Measurements from ENCODE around the gene FOXP3. TPM values are rescaled to one million over a fixed set of nuclear protein-coding genes. Genes with fewer than 3 reads are reported as not detected.

Gene FOXP3
- total and polyA plus RNA-seq, 2 donors (not counting 3 experiments of a cell fraction or from before 2014, with no cell fraction given), result 0.06 TPM; not detected in 1

GRCh38 chrX:49272421-49272820, 7.9 kb upstream of the FOXP3 start:
- intact Hi-C loops (cut with micrococcal nuclease), result no loop called here
- no TSS peak for BruUV-seq (replicated peaks)
- dilution Hi-C loops (cut with MboI; ENCODE audit: extremely low pct_ligation_motif_present, low sequenced_read_pairs), result no loop called here
- Histone ChIP-seq H3K9ac (replicated peaks; ENCODE audit: extremely low read depth, insufficient read depth, low read length) (no peak overlapping the region), H2AFZ (ENCODE audit: low read depth, low read length) (no peak overlapping the region), H3K9me1 (replicated peaks; ENCODE audit: control insufficient read depth, extremely low read depth, insufficient read depth, low read length) (no peaks in the 10 kb centered on the region), H3K27me3 (ENCODE audit: control insufficient read depth in 2 of 2, insufficient read depth in 2 of 2, low read length in 2 of 2) (no peaks in the 10 kb centered on the region), H3K27ac (ENCODE audit: insufficient read depth, low read depth, low read length) (no peak overlapping the region), H3K4me1 (ENCODE audit: control insufficient read depth, extremely low read depth, insufficient read depth, low read length) (no peaks in the 10 kb centered on the region), H3K36me3 (ENCODE audit: control insufficient read depth in 2 of 2, extremely low read depth in 1 of 2, insufficient read depth in 2 of 2, low read length in 2 of 2) (no peaks in the 10 kb centered on the region), H3K9me3 (replicated peaks; ENCODE audit: control insufficient read depth, insufficient read depth, low read length) (no peaks in the 10 kb centered on the region), H3K79me2 (ENCODE audit: control insufficient read depth, insufficient read depth, low read length) (peaks cover 17% of the 10 kb centered on the region), H4K20me1 (replicated peaks; ENCODE audit: control insufficient read depth, extremely low read depth, insufficient read depth, low read length) (no peaks in the 10 kb centered on the region), H3K4me2 (ENCODE audit: insufficient read depth, low read length) (no peak overlapping the region), H3K4me3 (replicated peaks in 1 of 3; ENCODE audit: insufficient read depth in 1 of 3, low read depth in 1 of 3, low read length in 3 of 3) (no peak overlapping the region)
- FAIRE-seq (no peak), DNase-seq (ENCODE audit: low read depth, low spot score) (no peak)
- CTCF ChIA-PET, result no interaction called here
- POLR2A ChIA-PET, result no interaction called here
- no peak for TF ChIP-seq POLR2A (IDR thresholded peaks at IDR 0.05; ENCODE audit: low read depth, low read length)
- TF ChIP-seq MYC (IDR thresholded peaks at IDR 0.05; ENCODE audit: low read depth, low read length), result no peak
- no peak for TF ChIP-seq GATA2 (IDR thresholded peaks at IDR 0.05; ENCODE audit: insufficient read depth, insufficient read length, low read depth, low read length)
- no peak for TF ChIP-seq EZH2 (IDR thresholded peaks at IDR 0.05; ENCODE audit: borderline replicate concordance, low read depth, low read length, severe bottlenecking)
- no peak for TF ChIP-seq MAX (IDR thresholded peaks at IDR 0.05; ENCODE audit: insufficient read depth, insufficient read length)
- no peak for TF ChIP-seq POLR2AphosphoS5 (IDR thresholded peaks at IDR 0.05; ENCODE audit: insufficient read depth, low read depth, low read length)
- TF ChIP-seq FOS (IDR thresholded peaks at IDR 0.05; ENCODE audit: borderline replicate concordance, insufficient read depth, low read length), result no peak
- no peak for TF ChIP-seq JUN (IDR thresholded peaks at IDR 0.05; ENCODE audit: borderline replicate concordance, insufficient read depth, insufficient read length, low read depth)

GRCh38 chrX:49271341-49271740, 6.8 kb upstream of the FOXP3 start:
- H3K79me2 ChIP-seq (ENCODE audit: control insufficient read depth, insufficient read depth, low read length), result peaks cover 17% of the 10 kb centered on the region
- no peaks in the 10 kb centered on the region for H3K9me3 ChIP-seq (replicated peaks; ENCODE audit: control insufficient read depth, insufficient read depth, low read length)
- ChIA-PET POLR2A (no interaction called here), CTCF (no interaction called here)
- FAIRE-seq, result no peak
- H4K20me1 ChIP-seq (replicated peaks; ENCODE audit: control insufficient read depth, extremely low read depth, insufficient read depth, low read length), result no peaks in the 10 kb centered on the region
- DNase-seq (ENCODE audit: low read depth, low spot score), result no peak
- H3K27me3 ChIP-seq (ENCODE audit: control insufficient read depth in 2 of 2, insufficient read depth in 2 of 2, low read length in 2 of 2), result no peaks in the 10 kb centered on the region
- no peaks in the 10 kb centered on the region for H3K36me3 ChIP-seq (ENCODE audit: control insufficient read depth in 2 of 2, extremely low read depth in 1 of 2, insufficient read depth in 2 of 2, low read length in 2 of 2)
- dilution Hi-C loops (cut with MboI; ENCODE audit: extremely low pct_ligation_motif_present, low sequenced_read_pairs) (no loop called here), intact Hi-C loops (cut with micrococcal nuclease) (no loop called here)
- BruUV-seq (replicated peaks), result no TSS peak
- H2AFZ ChIP-seq (ENCODE audit: low read depth, low read length), result no peak overlapping the region
- no peaks in the 10 kb centered on the region for H3K9me1 ChIP-seq (replicated peaks; ENCODE audit: control insufficient read depth, extremely low read depth, insufficient read depth, low read length)
- no peaks in the 10 kb centered on the region for H3K4me1 ChIP-seq (ENCODE audit: control insufficient read depth, extremely low read depth, insufficient read depth, low read length)
- no peak overlapping the region for H3K4me3 ChIP-seq (replicated peaks in 1 of 3; ENCODE audit: insufficient read depth in 1 of 3, low read depth in 1 of 3, low read length in 3 of 3)
- no peak for TF ChIP-seq POLR2A (IDR thresholded peaks at IDR 0.05; ENCODE audit: low read depth, low read length)
- no peak for TF ChIP-seq MYC (IDR thresholded peaks at IDR 0.05; ENCODE audit: low read depth, low read length)
- no peak for TF ChIP-seq MAX (IDR thresholded peaks at IDR 0.05; ENCODE audit: insufficient read depth, insufficient read length)
- TF ChIP-seq JUN (IDR thresholded peaks at IDR 0.05; ENCODE audit: borderline replicate concordance, insufficient read depth, insufficient read length, low read depth), result no peak
- no peak for TF ChIP-seq EZH2 (IDR thresholded peaks at IDR 0.05; ENCODE audit: borderline replicate concordance, low read depth, low read length, severe bottlenecking)
- no peak for TF ChIP-seq FOS (IDR thresholded peaks at IDR 0.05; ENCODE audit: borderline replicate concordance, insufficient read depth, low read length)
- no peak overlapping the region for H3K4me2 ChIP-seq (ENCODE audit: insufficient read depth, low read length)
- H3K9ac ChIP-seq (replicated peaks; ENCODE audit: extremely low read depth, insufficient read depth, low read length), result no peak overlapping the region
- no peak overlapping the region for H3K27ac ChIP-seq (ENCODE audit: insufficient read depth, low read depth, low read length)

All from endothelial cell of umbilical vein (primary cell).